ENCODE measurements around the gene C20orf144. TPM values are rescaled to one million over a fixed set of nuclear protein-coding genes. Genes with fewer than 3 reads are reported as not detected.

The C20orf144 gene
- total RNA-seq, 1 donor from 2014 or later, result 0.09 TPM

DNA sequence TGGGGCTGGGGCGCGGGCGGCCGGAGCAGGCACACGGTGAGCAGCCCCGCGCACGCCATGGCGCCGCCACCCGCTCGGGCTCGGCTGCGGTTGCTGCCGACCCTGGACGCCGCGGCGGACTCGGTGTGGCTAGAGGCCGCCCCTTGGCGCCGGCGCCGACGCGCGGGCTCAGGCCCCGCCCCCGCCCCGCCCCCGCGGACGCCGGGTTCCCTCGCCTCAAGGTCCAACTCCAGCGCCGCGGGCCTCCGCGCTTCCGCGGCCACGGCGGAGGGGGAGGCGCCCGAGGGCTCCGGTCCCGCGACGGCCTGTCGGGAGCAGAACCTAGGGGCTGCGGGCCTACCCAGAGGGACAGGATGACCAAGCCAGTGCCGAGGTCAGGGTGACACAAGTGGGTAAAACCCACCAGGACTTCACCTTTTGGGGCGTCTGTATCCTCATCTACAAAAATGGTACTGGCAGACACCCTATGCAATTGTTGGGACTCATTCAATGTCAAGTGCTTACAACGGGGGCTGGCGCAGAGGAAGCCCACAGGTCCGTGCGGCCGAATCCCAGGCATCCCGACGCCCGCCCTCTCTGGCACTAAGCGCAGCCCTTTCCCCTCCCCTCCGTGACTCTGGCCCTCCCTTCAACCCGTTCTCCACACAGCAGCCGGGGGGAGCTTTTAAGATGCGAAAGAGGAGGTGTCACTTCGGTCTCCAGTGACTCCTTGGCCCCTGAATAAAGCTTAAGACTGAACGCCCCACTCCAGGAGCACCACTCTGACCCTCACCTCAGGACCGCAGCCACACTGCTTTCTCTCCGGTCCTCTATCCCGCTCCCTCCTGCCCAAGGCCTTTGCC is 12.4 kb downstream of the C20orf144 start, which contains the start of gene NECAB3:
NECAB3 (minus strand) TSS at position 135 of the 842 bp plus-strand sequence; CDS start at position 59, 76 bp downstream.
- TF ChIP-seq, protein P1, sequence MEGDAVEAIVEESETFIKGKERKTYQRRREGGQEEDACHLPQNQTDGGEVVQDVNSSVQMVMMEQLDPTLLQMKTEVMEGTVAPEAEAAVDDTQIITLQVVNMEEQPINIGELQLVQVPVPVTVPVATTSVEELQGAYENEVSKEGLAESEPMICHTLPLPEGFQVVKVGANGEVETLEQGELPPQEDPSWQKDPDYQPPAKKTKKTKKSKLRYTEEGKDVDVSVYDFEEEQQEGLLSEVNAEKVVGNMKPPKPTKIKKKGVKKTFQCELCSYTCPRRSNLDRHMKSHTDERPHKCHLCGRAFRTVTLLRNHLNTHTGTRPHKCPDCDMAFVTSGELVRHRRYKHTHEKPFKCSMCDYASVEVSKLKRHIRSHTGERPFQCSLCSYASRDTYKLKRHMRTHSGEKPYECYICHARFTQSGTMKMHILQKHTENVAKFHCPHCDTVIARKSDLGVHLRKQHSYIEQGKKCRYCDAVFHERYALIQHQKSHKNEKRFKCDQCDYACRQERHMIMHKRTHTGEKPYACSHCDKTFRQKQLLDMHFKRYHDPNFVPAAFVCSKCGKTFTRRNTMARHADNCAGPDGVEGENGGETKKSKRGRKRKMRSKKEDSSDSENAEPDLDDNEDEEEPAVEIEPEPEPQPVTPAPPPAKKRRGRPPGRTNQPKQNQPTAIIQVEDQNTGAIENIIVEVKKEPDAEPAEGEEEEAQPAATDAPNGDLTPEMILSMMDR (IDR thresholded peaks at IDR 0.05; ENCODE audit: unreplicated experiment), result no peak
- Mint-ChIP-seq H3K4me1 (peaks cover 35% of the 10 kb centered on the region), H3K9me3 (no peaks in the 10 kb centered on the region), H3K27me3 (ENCODE audit: low read depth) (no peaks in the 10 kb centered on the region), H3K4me3 (peak within 1 kb of the TSS; percentile 79), H3K36me3 (peaks cover 12% of the 10 kb centered on the region), H3K27ac (peak within 1 kb of the TSS; percentile 82)
- DNase-seq (ENCODE audit: low spot score in 2 of 2, unreplicated experiment in 2 of 2), result peak; percentile 73 to 85

DNA sequence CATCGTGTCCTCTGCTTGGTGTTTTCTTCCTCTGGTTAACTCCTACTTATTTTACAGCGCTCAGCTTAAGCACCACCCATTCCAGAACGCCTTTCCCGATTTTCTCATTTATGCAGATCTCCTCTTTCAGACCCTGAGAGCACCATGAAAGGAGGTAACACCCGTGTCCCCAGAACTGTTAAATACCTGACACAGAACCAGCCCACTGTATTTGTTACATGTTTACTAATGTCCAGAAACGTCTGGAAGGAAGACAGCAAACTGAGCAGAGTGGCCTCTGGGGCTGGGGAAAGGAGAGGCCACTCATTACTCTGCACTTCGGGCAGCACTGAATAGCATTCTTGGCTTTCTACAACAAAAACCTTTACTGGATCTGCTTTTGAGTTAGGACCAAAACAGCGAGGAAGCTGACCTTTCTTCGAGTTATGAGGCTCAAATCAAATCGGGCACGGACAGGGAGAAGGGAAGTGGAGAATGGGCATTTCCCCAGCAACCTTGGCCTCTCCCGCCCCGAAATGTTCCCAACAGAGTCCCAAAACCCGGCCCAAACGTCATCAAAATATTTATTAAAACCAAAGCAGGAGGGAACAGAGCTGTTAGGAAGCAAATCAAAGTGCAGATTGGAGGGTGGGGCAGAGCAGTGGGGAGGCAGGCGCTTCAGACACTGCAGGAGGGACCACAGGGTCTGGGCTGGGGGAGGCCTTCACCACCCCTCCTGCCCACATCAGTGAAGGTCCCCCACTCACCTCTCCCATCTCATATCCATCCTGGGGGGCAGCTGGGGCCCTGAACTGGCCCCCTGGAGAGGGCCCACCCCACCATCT is 13.2 kb downstream of the C20orf144 start:
- Mint-ChIP-seq H3K36me3 (peaks cover 9% of the 10 kb centered on the region), H3K27ac (peak overlapping the region; percentile 82)
- TF ChIP-seq, protein P1 (IDR thresholded peaks at IDR 0.05; ENCODE audit: unreplicated experiment), result no peak

DNA sequence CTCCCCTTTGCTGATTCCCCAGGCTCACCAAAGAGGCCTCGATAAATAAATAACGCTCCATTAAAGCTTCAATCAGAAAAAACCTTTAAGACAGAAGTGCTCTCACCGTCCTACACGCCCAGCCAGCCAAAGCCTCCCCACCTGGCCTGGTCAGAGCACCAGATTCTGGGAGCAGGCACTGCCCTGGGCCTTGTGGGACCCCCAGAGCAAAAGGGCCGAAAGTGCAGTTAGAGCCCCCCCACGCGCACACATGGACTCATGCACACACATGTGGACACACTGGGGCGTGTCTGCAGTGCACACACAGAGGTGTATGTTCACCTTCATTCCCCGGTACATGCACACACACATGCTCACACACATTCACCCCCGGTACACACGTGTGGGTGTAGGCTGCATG is 14.0 kb downstream of the C20orf144 start:
- Mint-ChIP-seq H3K27me3 (ENCODE audit: low read depth) (no peaks in the 10 kb centered on the region), H3K4me1 (peaks cover 35% of the 10 kb centered on the region), H3K27ac (peak overlapping the region; percentile 79), H3K4me3 (peak overlapping the region; percentile 34), H3K36me3 (peaks cover 7% of the 10 kb centered on the region), H3K9me3 (no peaks in the 10 kb centered on the region)
- no peak for DNase-seq (ENCODE audit: low spot score in 2 of 2, unreplicated experiment in 2 of 2)
- TF ChIP-seq, protein P1 (IDR thresholded peaks at IDR 0.05; ENCODE audit: unreplicated experiment), result no peak

More for the DNA sequence above, 13.2 kb downstream of the C20orf144 start:
- Mint-ChIP-seq H3K27me3 (ENCODE audit: low read depth) (no peaks in the 10 kb centered on the region), H3K4me3 (peak overlapping the region; percentile 66), H3K4me1 (peaks cover 35% of the 10 kb centered on the region), H3K9me3 (no peaks in the 10 kb centered on the region)
- no peak for DNase-seq (ENCODE audit: low spot score in 2 of 2, unreplicated experiment in 2 of 2)

DNA sequence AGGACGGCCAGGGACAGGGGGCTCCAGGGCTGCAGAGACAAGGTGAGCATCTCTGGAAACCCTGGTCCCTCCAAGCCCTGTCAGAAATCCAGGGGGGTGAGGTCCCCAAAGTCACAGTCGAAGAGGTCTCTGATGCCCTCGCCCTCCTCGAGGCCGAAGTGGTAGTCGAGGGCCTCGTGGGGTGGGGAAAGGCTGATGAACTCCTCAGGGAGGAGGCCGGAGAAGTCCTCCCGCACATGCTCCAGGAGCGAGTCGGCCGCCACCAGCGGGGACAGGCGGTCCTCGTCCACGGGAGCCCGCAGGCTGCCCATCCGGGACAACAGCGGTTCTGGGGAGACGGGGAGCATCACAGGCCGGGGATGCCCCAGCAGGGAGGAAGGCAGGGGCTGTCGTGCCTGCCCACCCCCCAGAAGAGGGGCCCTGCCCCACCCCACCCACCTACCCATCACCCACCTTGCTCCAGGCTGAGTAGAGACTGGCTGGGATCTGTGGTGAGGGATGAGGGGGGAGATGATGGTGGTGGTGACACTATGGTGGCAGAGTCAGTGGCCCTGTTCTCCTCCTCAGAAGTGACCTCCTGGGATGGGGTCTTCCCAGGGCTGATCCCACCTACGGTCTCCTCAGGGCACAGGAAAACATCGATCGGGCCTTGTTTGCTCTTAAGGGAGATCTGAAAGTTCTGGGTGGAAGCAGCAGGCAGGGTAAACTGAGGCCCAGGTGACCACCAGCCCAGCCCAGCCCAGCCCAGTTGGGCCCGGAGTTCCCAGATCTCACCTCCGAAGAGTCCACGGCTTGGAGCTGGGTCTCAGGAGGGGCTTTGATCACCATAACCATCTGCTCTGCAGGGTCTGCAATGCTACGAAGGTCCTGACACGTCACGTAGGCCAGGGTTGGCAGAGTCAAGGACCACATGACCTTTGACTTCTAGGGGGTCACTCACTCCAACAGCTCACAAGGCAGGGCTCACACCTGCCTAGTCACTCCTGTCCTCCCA is 14.8 kb downstream of the C20orf144 start:
- Mint-ChIP-seq H3K27ac (no peak overlapping the region), H3K4me1 (peaks cover 34% of the 10 kb centered on the region), H3K27me3 (ENCODE audit: low read depth) (no peaks in the 10 kb centered on the region), H3K4me3 (no peak overlapping the region), H3K36me3 (peaks cover 4% of the 10 kb centered on the region), H3K9me3 (no peaks in the 10 kb centered on the region)
- TF ChIP-seq, protein P1 (IDR thresholded peaks at IDR 0.05; ENCODE audit: unreplicated experiment), result no peak
- DNase-seq (ENCODE audit: low spot score in 2 of 2, unreplicated experiment in 2 of 2), result no peak
